Stimulated activated CD4-positive, alpha-beta T cell treated with anti-CD3 and anti-CD28 coated beads, Interleukin-1b, Interleukin-23, amount 100 ng/mL, for 4 hours (primary cell): ENCODE measurements around the gene GRID1.

Source experiments
- DNase-seq, 2 donors: peaks; one replicate each; pipeline ENCODE4 v3.0.0-alpha.2; 2020; ENCODE audit warnings: low read depth in 2 of 2

GRID1 gene

GRCh38 chr10:86169066-86169465, 197.5 kb downstream of the GRID1 start:
- no peak for DNase-seq

GRCh38 chr10:86168256-86168655, 198.3 kb downstream of the GRID1 start:
- no peak for DNase-seq

GRCh38 chr10:86167762-86168128, 198.8 kb downstream of the GRID1 start:
- DNase-seq: no peak

- no peak for DNase-seq
Measured at GRCh38 chr10:86167121-86167761, 199.4 kb downstream of the GRID1 start.

GRCh38 chr10:86165666-86166065, 200.9 kb downstream of the GRID1 start:
- no peak for DNase-seq

GRCh38 chr10:86164960-86165630, 201.5 kb downstream of the GRID1 start:
- DNase-seq: no peak

- no peak for DNase-seq
Measured at GRCh38 chr10:86164174-86164774, 202.3 kb downstream of the GRID1 start.

- no peak for DNase-seq
Measured at GRCh38 chr10:86163522-86164173, 202.9 kb downstream of the GRID1 start.

- DNase-seq: no peak
Measured at GRCh38 chr10:86162696-86163400, 203.7 kb downstream of the GRID1 start.

- DNase-seq: no peak
Measured at GRCh38 chr10:86162036-86162435, 204.6 kb downstream of the GRID1 start.

- no peak for DNase-seq
Measured at GRCh38 chr10:86160890-86161585, 205.6 kb downstream of the GRID1 start.

- DNase-seq: no peak
Measured at GRCh38 chr10:86159797-86160196, 206.8 kb downstream of the GRID1 start.

- no peak for DNase-seq
Measured at GRCh38 chr10:86155054-86155921, 211.3 kb downstream of the GRID1 start.

- no peak for DNase-seq
Measured at GRCh38 chr10:86153751-86154150, 212.8 kb downstream of the GRID1 start.

- DNase-seq: no peak
Measured at GRCh38 chr10:86152911-86153310, 213.7 kb downstream of the GRID1 start.

- no peak for DNase-seq
Measured at GRCh38 chr10:86152354-86152753, 214.2 kb downstream of the GRID1 start.

- DNase-seq: no peak
Measured at GRCh38 chr10:86151613-86152012, 215.0 kb downstream of the GRID1 start.

- DNase-seq: no peak
Measured at GRCh38 chr10:86149257-86149656, 217.3 kb downstream of the GRID1 start.

- DNase-seq: no peak
Measured at GRCh38 chr10:86148117-86148516, 218.5 kb downstream of the GRID1 start.

- no peak for DNase-seq
Measured at GRCh38 chr10:86144301-86144700, 222.3 kb downstream of the GRID1 start.

- DNase-seq: no peak
Measured at GRCh38 chr10:86141896-86142295, 224.7 kb downstream of the GRID1 start.
